DMS153 treated with DMSO at 0.1 percent for 48 hours (cell line): ENCODE data around the gene RABAC1.
"Not testable (repeated sequence)": the region's sequence is repeated elsewhere in the genome, so short reads cannot be mapped to it uniquely, and the experiment has no call there.

ENCODE experiments used
- DNase-seq: peaks from one replicate; lab custom pipeline; 2025; ENCODE audit not compliant: unreplicated experiment; lab: John Stamatoyannopoulos, UW

RABAC1 gene

GRCh38 chr19:41959056-41960053, at the start of gene RABAC1:
RABAC1 (minus strand) TSS chr19:41959321; CDS start chr19:41959292, 29 bp downstream.
- peak; percentile 85 for DNase-seq

GRCh38 chr19:42006569-42006968, 47.4 kb upstream of the RABAC1 start:
- DNase-seq, result no peak

- no peak for DNase-seq
Measured at GRCh38 chr19:42005504-42005903, 46.4 kb upstream of the RABAC1 start.

- DNase-seq, result no peak
Measured at GRCh38 chr19:42003506-42004294, 44.6 kb upstream of the RABAC1 start.

- DNase-seq, result no peak
Measured at GRCh38 chr19:41999878-42000208, 40.7 kb upstream of the RABAC1 start.

GRCh38 chr19:41999071-41999877, 40.2 kb upstream of the RABAC1 start:
- no peak for DNase-seq

- peak; percentile 62 for DNase-seq
Measured at GRCh38 chr19:41998246-41999020, 39.3 kb upstream of the RABAC1 start.

- peak; percentile 69 for DNase-seq
Measured at GRCh38 chr19:41997851-41998229, 38.7 kb upstream of the RABAC1 start.

- peak; percentile 21 for DNase-seq
Measured at GRCh38 chr19:41997121-41997850, 38.2 kb upstream of the RABAC1 start.

- DNase-seq, result no peak
Measured at GRCh38 chr19:41995959-41996797, 37.1 kb upstream of the RABAC1 start.

- no peak for DNase-seq
Measured at GRCh38 chr19:41994994-41995958, 36.2 kb upstream of the RABAC1 start.

GRCh38 chr19:41994521-41994971, 35.4 kb upstream of the RABAC1 start:
- no peak for DNase-seq

GRCh38 chr19:41993612-41994483, 34.7 kb upstream of the RABAC1 start, which contains the start of gene ATP1A3:
ATP1A3 (minus strand) TSS chr19:41994230; CDS start chr19:41994076, 154 bp downstream.
- peak; percentile 45 for DNase-seq

- DNase-seq, result not testable (repeated sequence)
Measured at GRCh38 chr19:41991925-41992569, 32.9 kb upstream of the RABAC1 start.

GRCh38 chr19:41991025-41991424, 31.9 kb upstream of the RABAC1 start:
- no peak for DNase-seq

GRCh38 chr19:41990615-41991014, 31.5 kb upstream of the RABAC1 start:
- DNase-seq, result no peak
